ENCODE results near the gene IDH3A. TPM values are rescaled to one million over a fixed set of nuclear protein-coding genes. Genes with fewer than 3 reads are reported as not detected.

Gene IDH3A
- total RNA-seq, 1 donor from 2014 or later: 33.9 TPM

- no peak for DNase-seq (ENCODE audit: low read depth, low spot score)
These were observed 67.3 kb downstream of the IDH3A start for GRCh38 chr15:78216276-78217104.

- no peak for DNase-seq (ENCODE audit: low read depth, low spot score)
These were observed 71.6 kb downstream of the IDH3A start for GRCh38 chr15:78220713-78221112.

Other genes with a start within 250 kb of the IDH3A start
- gene TBC1D2B, start 71.7 kb upstream of the IDH3A start, total RNA-seq: 25.7 and 30.9 TPM in 2 replicates
- not detected in 2 replicates for gene SH2D7, start 56.8 kb upstream of the IDH3A start, total RNA-seq
- 1.4 and 1.6 TPM in 2 replicates for gene CIB2, start 17.9 kb upstream of the IDH3A start, total RNA-seq
- not detected in 2 replicates for gene ACSBG1, start 85.2 kb downstream of the IDH3A start, total RNA-seq
- 4.7 and 16.4 TPM in 2 replicates for gene DNAJA4, start 115.2 kb downstream of the IDH3A start, total RNA-seq
- 91.5 and 95.4 TPM in 2 replicates for gene SKIC8, start 150.2 kb downstream of the IDH3A start, total RNA-seq
- not detected in 2 replicates for gene CRABP1, start 191.0 kb downstream of the IDH3A start, total RNA-seq